GM12892 (cell line): Measurements from ENCODE around the gene C1orf53.

Source experiments
- POLR2A ChIP-seq: IDR thresholded peaks from 2 replicates; pipeline ENCODE4 v1.6.1; 2011; ENCODE audit warnings: low read depth, low read length, control low read depth
- POLR2AphosphoS5 ChIP-seq: IDR thresholded peaks from 2 replicates; pipeline ENCODE4 v1.6.1; 2011; ENCODE audit warnings: low read depth, low read length, control low read depth
- TAF1 ChIP-seq: IDR thresholded peaks from 2 replicates; pipeline ENCODE4 v1.6.1; 2011; ENCODE audit warnings: low read depth, mild to moderate bottlenecking, control low read depth, low read length, borderline replicate concordance

- TF ChIP-seq POLR2A (no peak), TAF1 (no peak), POLR2AphosphoS5 (no peak)
Measured at GRCh38 chr1:197942042-197942441, 39.6 kb downstream of the C1orf53 start.
